Measurements from ENCODE around the gene ZNF613.
"Not testable (repeated sequence)": the region's sequence is repeated elsewhere in the genome, so short reads cannot be mapped to it uniquely, and the experiment has no call there.

The ZNF613 gene

GRCh38 chr19:51944798-51945552, 17.7 kb downstream of the ZNF613 start:
- DNase-seq = no peak

GRCh38 chr19:51946602-51947001, 19.3 kb downstream of the ZNF613 start:
- DNase-seq = no peak

- no peak for DNase-seq
These were observed 21.7 kb downstream of the ZNF613 start for GRCh38 chr19:51948975-51949374.

- DNase-seq = not testable (repeated sequence)
These were observed 30.6 kb downstream of the ZNF613 start for GRCh38 chr19:51957846-51958245.

- no peak for DNase-seq
These were observed 32.5 kb downstream of the ZNF613 start for GRCh38 chr19:51959791-51960190.

GRCh38 chr19:51960621-51961233, 33.5 kb downstream of the ZNF613 start:
- not testable (repeated sequence) for DNase-seq

- no peak for DNase-seq
These were observed 38.3 kb downstream of the ZNF613 start for GRCh38 chr19:51965583-51965982.

GRCh38 chr19:51970718-51971117, 43.4 kb downstream of the ZNF613 start:
- no peak for DNase-seq

GRCh38 chr19:51971624-51972023, 44.4 kb downstream of the ZNF613 start:
- peak; percentile 9 for DNase-seq

GRCh38 chr19:51975787-51976186, 48.5 kb downstream of the ZNF613 start:
- not testable (repeated sequence) for DNase-seq

GRCh38 chr19:51976852-51977251, 49.6 kb downstream of the ZNF613 start:
- no peak for DNase-seq

- no peak for DNase-seq
These were observed 50.1 kb downstream of the ZNF613 start for GRCh38 chr19:51977346-51977745.

- DNase-seq = no peak
These were observed 51.6 kb downstream of the ZNF613 start for GRCh38 chr19:51978882-51979281.

GRCh38 chr19:51980116-51980736, 53.0 kb downstream of the ZNF613 start:
- no peak for DNase-seq

- not testable (repeated sequence) for DNase-seq
These were observed 53.7 kb downstream of the ZNF613 start for GRCh38 chr19:51980926-51981325.

GRCh38 chr19:51983361-51983760, 56.1 kb downstream of the ZNF613 start:
- DNase-seq = no peak

- peak; percentile 90 for DNase-seq
These were observed 59.3 kb downstream of the ZNF613 start, which contains the start of gene ZNF350 for GRCh38 chr19:51986309-51987291. Gene ZNF350, minus strand, starts transcription at chr19:51986840. Its CDS starts 12,480 bp downstream, at chr19:51974360.

- DNase-seq = no peak
These were observed 66.2 kb downstream of the ZNF613 start for GRCh38 chr19:51993422-51993821.

GRCh38 chr19:51994048-51994644, 66.9 kb downstream of the ZNF613 start:
- no peak for DNase-seq
